IMR-90 (cell line): ENCODE data around the gene HORMAD2. TPM values are rescaled to one million over a fixed set of nuclear protein-coding genes. Genes with fewer than 3 reads are reported as not detected.

ENCODE experiments used
- ATAC-seq: fragments of 200-7000 bp; cut with Tn5 transposase; 2 replicates; pipeline ENCODE4 v1.9.1; 2020; ENCODE audit warnings: low read depth, mild to moderate bottlenecking, moderate library complexity
- BruUV-seq: library from RNA; stranded (reverse); fragments of 400-500 nt; replicated peaks from 2 replicates; lab custom pipeline; 2021; lab: Mats Ljungman, UMichigan
- CTCF ChIA-PET: fragments of 300-600 bp; formaldehyde crosslinking; extraction: SDS; loops from one replicate; lab custom pipeline; 2021; ENCODE audit warnings: antibody characterized with exemption; lab: Yijun Ruan, JAX
- POLR2A ChIA-PET: fragments of 300-600 bp; sonication (Branson Sonifier 250); formaldehyde crosslinking; loops from one replicate; lab custom pipeline; 2022; ENCODE audit warnings: antibody characterized with exemption; ENCODE audit not compliant: unreplicated experiment; lab: Charles Lee
- DNase-seq: peaks from one replicate; pipeline ENCODE4 v3.0.0; 2013
- H2AFZ ChIP-seq: replicated peaks from 2 replicates; pipeline ENCODE3; 2013; ENCODE audit warnings: low read length, mild to moderate bottlenecking; ENCODE audit not compliant: poor library complexity
- H2AK5ac ChIP-seq: 2 replicates; pipeline ENCODE4 v1.6.1; 2013; ENCODE audit warnings: low read depth, low read length, inconsistent platforms
- H2AK9ac ChIP-seq: replicated peaks from 2 replicates; pipeline ENCODE3; 2013; ENCODE audit warnings: mild to moderate bottlenecking, low read depth, low read length, moderate library complexity; ENCODE audit not compliant: poor library complexity
- H2BK120ac ChIP-seq: 2 replicates; pipeline ENCODE4 v1.6.1; 2013; ENCODE audit warnings: low read depth, low read length, inconsistent platforms
- H2BK15ac ChIP-seq: 3 replicates; pipeline ENCODE4 v1.6.1; 2013; ENCODE audit warnings: low read depth, low read length, inconsistent platforms
- H2BK20ac ChIP-seq: 2 replicates; pipeline ENCODE4 v1.6.1; 2013; ENCODE audit warnings: low read depth, mild to moderate bottlenecking, inconsistent platforms, low read length, moderate library complexity
- H2BK5ac ChIP-seq: 2 replicates; pipeline ENCODE4 v1.6.1; 2013; ENCODE audit warnings: mild to moderate bottlenecking, low read depth, low read length, inconsistent platforms; ENCODE audit not compliant: poor library complexity, severe bottlenecking
- H3K14ac ChIP-seq: replicated peaks from 2 replicates; pipeline ENCODE4 v1.6.1; 2013; ENCODE audit warnings: low read depth, low read length, inconsistent platforms
- H3K18ac ChIP-seq: 2 replicates; pipeline ENCODE4 v1.6.1; 2013; ENCODE audit warnings: low read depth, low read length, control low read depth
- H3K23ac ChIP-seq: 2 replicates; pipeline ENCODE4 v1.6.1; 2013; ENCODE audit warnings: low read depth, low read length, inconsistent platforms
- H3K27ac ChIP-seq: 2 replicates; pipeline ENCODE4 v1.5.1; 2013; ENCODE audit warnings: mild to moderate bottlenecking, control low read depth, low read length; ENCODE audit not compliant: insufficient read depth
- H3K27me3 ChIP-seq: 2 replicates; pipeline ENCODE4 v1.6.1; 2013; ENCODE audit warnings: low read length; ENCODE audit not compliant: control insufficient read depth, insufficient read depth
- H3K36me3 ChIP-seq: 2 replicates; pipeline ENCODE4 v1.6.1; 2013; ENCODE audit warnings: low read length, mixed read lengths; ENCODE audit not compliant: control insufficient read depth, insufficient read depth
- H3K4ac ChIP-seq: 2 replicates; pipeline ENCODE4 v1.6.1; 2013; ENCODE audit warnings: low read depth, low read length, inconsistent platforms
- H3K4me1 ChIP-seq: 2 replicates; pipeline ENCODE4 v1.6.1; 2013; ENCODE audit warnings: low read length, mixed read lengths; ENCODE audit not compliant: control insufficient read depth, insufficient read depth
- H3K4me2 ChIP-seq: 2 replicates; pipeline ENCODE4 v1.6.1; 2013; ENCODE audit warnings: low read depth, mild to moderate bottlenecking, control low read depth, low read length, moderate library complexity
- H3K4me3 ChIP-seq: 2 replicates; pipeline ENCODE4 v1.5.1; 2013; ENCODE audit warnings: low read depth, mild to moderate bottlenecking, control low read depth, low read length, moderate library complexity; ENCODE audit not compliant: insufficient read depth
- H3K56ac ChIP-seq: 2 replicates; pipeline ENCODE4 v1.6.1; 2013; ENCODE audit warnings: low read length, inconsistent platforms; ENCODE audit not compliant: insufficient read depth; ENCODE audit errors: extremely low read depth
- H3K79me1 ChIP-seq, 2 experiments: 2 replicates each; pipeline ENCODE4 v1.6.1; 2013; ENCODE audit warnings: low read length in 2 of 2, inconsistent platforms in 1 of 2, low read depth in 1 of 2
- H3K9ac ChIP-seq: 2 replicates; pipeline ENCODE4 v1.6.1; 2013; ENCODE audit warnings: low read depth, low read length, control low read depth
- H3K9me1 ChIP-seq: 2 replicates; pipeline ENCODE4 v1.6.1; 2013; ENCODE audit warnings: low read length, inconsistent platforms; ENCODE audit not compliant: insufficient read depth
- H3K9me3 ChIP-seq: 2 replicates; pipeline ENCODE4 v1.6.1; 2013; ENCODE audit warnings: low read length; ENCODE audit not compliant: control insufficient read depth, insufficient read depth
- H4K20me1 ChIP-seq: 2 replicates; pipeline ENCODE4 v1.6.1; 2013; ENCODE audit warnings: low read length, inconsistent platforms; ENCODE audit not compliant: insufficient read depth
- H4K5ac ChIP-seq: 2 replicates; pipeline ENCODE4 v1.6.1; 2013; ENCODE audit warnings: mild to moderate bottlenecking, low read depth, low read length, control low read depth
- H4K8ac ChIP-seq, 2 experiments: 2 replicates each; pipeline ENCODE4 v1.6.1; 2013; ENCODE audit warnings: low read depth in 2 of 2, low read length in 2 of 2, control low read depth in 1 of 2, inconsistent platforms in 1 of 2
- H4K91ac ChIP-seq: 2 replicates; pipeline ENCODE4 v1.6.1; 2013; ENCODE audit warnings: low read depth, low read length, inconsistent platforms; ENCODE audit not compliant: insufficient read depth
- BHLHE40 ChIP-seq: fragments of 150-350 bp; IDR thresholded peaks from 2 replicates; pipeline ENCODE4 v1.6.1; 2016; ENCODE audit warnings: mild to moderate bottlenecking, low read depth, low read length
- CEBPB ChIP-seq: IDR thresholded peaks from 2 replicates; pipeline ENCODE4 v1.6.1; 2012; ENCODE audit warnings: low read depth, low read length, improper control_type of control experiment
- CHD1 ChIP-seq: IDR thresholded peaks from 2 replicates; pipeline ENCODE4 v1.6.1; 2012; ENCODE audit warnings: low read depth, low read length, improper control_type of control experiment
- FOS ChIP-seq: fragments of 150-350 bp; IDR thresholded peaks from 2 replicates; pipeline ENCODE4 v1.6.1; 2016; ENCODE audit warnings: low read depth, low read length
- MAFK ChIP-seq: IDR thresholded peaks from 2 replicates; pipeline ENCODE4 v1.6.1; 2012; ENCODE audit warnings: low read depth, low read length, improper control_type of control experiment
- MAZ ChIP-seq: IDR thresholded peaks from 2 replicates; pipeline ENCODE4 v1.6.1; 2012; ENCODE audit warnings: low read depth, mild to moderate bottlenecking, low read length, improper control_type of control experiment, moderate library complexity, borderline replicate concordance
- MXI1 ChIP-seq: IDR thresholded peaks from 2 replicates; pipeline ENCODE4 v1.6.1; 2012; ENCODE audit warnings: low read depth, mild to moderate bottlenecking, low read length, moderate library complexity, borderline replicate concordance
- NFE2L2 ChIP-seq: fragments of 150-350 bp; IDR thresholded peaks from 2 replicates; pipeline ENCODE4 v1.6.1; 2016; ENCODE audit warnings: low read depth, mild to moderate bottlenecking, low read length
- POLR2A ChIP-seq: IDR thresholded peaks from 2 replicates; pipeline ENCODE4 v1.6.1; 2012; ENCODE audit warnings: mild to moderate bottlenecking, low read depth, low read length
- RAD21 ChIP-seq: IDR thresholded peaks from 2 replicates; pipeline ENCODE4 v1.6.1; 2012; ENCODE audit warnings: low read length, improper control_type of control experiment
- RCOR1 ChIP-seq: IDR thresholded peaks from 2 replicates; pipeline ENCODE4 v1.6.1; 2012; ENCODE audit warnings: mild to moderate bottlenecking, low read length, improper control_type of control experiment; ENCODE audit not compliant: insufficient replicate concordance
- RFX5 ChIP-seq: IDR thresholded peaks from 2 replicates; pipeline ENCODE4 v1.8.0; 2012; ENCODE audit warnings: low read depth, mild to moderate bottlenecking, low read length, moderate library complexity
- SMC3 ChIP-seq: fragments of 150-350 bp; IDR thresholded peaks from 2 replicates; pipeline ENCODE4 v1.6.1; 2016; ENCODE audit warnings: low read depth, mild to moderate bottlenecking, antibody characterized with exemption, low read length, moderate library complexity
- WGBS, 2 experiments: methylation state at CpG; one replicate each; pipeline versions ENCODE4 v1.1.5 to v1.1.7; 2013; ENCODE audit warnings: missing lambda C conversion rate in 2 of 2; ENCODE audit not compliant: insufficient read length in 1 of 2; ENCODE audit errors: extremely low coverage in 2 of 2; 5-methylcytosine and 5-hydroxymethylcytosine counted together
- dilution Hi-C: fragments of 300-500 bp; cut with HindIII; formaldehyde crosslinking; loops from one replicate; pipeline ENCODE4 v1.14.3; 2018; ENCODE audit warnings: low sequenced_read_pairs; ENCODE audit not compliant: unreplicated experiment
- in situ Hi-C: fragments of 300-500 bp; cut with MboI; formaldehyde crosslinking; loops from 3 replicates; pipeline ENCODE4 v1.14.3; 2019; ENCODE audit warnings: low sequenced_read_pairs, inconsistent platforms, mixed read lengths
- intact Hi-C: fragments of 100-400 bp; cut with micrococcal nuclease; formaldehyde crosslinking; loops from 2 replicates; pipeline ENCODE4 v1.10.0; 2022
- polyA plus RNA-seq, 3 experiments: library from polyadenylated mRNA; depleted of rRNA; stranded (reverse); fragments of >200 nt; gene quantifications; 2 replicates each; pipeline ENCODE4 v1.2.3, GENCODE V29; 2012; ENCODE audit warnings: low replicate concordance in 1 of 3
- total RNA-seq: library from RNA; depleted of rRNA; stranded (reverse); fragments of >200 nt; gene quantifications from 2 replicates; pipeline ENCODE4 v1.2.3, GENCODE V29; 2012
- TF ChIP-seq, protein P1 (sequence below): fragments of 150-350 bp; IDR thresholded peaks from 2 replicates; pipeline ENCODE4 v1.6.1; 2017; ENCODE audit warnings: mild to moderate bottlenecking, antibody characterized with exemption, low read length, low read depth
- TF ChIP-seq, protein P2 (sequence below): conservative IDR thresholded peaks from 2 replicates; pipeline ENCODE4 v1.5.1; 2012; ENCODE audit warnings: mild to moderate bottlenecking, low read depth, low read length, improper control_type of control experiment

Gene HORMAD2
- total and polyA plus RNA-seq, 2 of the 4 experiments (the other 2 are of a cell fraction), result not detected

DNA sequence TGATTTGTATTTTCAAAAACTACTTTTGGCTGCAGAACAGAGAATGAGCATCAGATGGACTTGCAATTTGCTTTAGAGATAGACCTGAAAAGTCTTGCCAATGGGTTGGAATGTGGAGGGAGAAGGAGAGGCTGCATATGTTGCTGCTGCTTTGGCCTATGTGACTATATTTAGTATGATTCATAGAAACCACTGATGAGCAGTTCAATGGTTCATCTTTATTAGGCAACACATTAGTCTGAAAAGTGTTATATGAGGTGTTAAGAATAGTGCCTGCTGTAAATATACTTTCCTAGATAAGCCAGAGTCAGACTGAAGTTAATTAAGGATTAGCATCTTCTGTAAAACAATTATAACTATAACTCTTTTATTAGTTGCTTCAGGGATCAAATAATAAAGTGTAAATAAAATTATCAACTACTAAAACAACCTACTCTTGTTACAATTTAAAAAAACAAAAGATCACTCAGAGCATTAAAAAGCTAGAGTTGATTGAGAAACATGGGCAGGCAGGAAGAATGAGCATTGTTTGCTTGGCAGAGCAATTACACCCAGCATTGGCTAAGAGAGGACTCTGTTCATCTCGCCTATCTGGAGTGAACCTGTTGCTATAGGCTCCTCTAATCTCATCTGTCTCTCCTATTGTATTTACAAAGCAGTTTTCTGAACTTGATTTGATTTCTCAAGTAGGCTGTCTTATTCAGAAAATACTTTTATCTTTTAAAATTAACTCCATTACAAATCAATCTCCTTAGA lies 36.3 kb downstream of the HORMAD2 start:
- H3K4me2 ChIP-seq, result no peak overlapping the region
- ChIA-PET CTCF (interaction anchor here (0.6 kb wide), 1 partner anchor 140 kb away, joined by 4 read pairs; no protein-coding TSS in a partner anchor), POLR2A (interaction anchor here (0.6 kb wide), 1 partner anchor 79 kb away, joined by 9 read pairs; no protein-coding TSS in a partner anchor)
- peak overlapping the region; percentile 90; the same call in 1 of the 2 replicates for H3K14ac ChIP-seq
- H3K4me3 ChIP-seq, result no peak overlapping the region
- H3K27me3 ChIP-seq, result no peaks in the 10 kb centered on the region
- peak overlapping the region; percentile 90 for H2BK120ac ChIP-seq
- no peaks in the 10 kb centered on the region for H3K9me3 ChIP-seq
- peaks cover 12% of the 10 kb centered on the region for H3K4me1 ChIP-seq
- peak overlapping the region in 1 of 2 experiments; percentile 69; a peak in 1 of 4 replicates for H4K8ac ChIP-seq
- ATAC-seq (peak; percentile 72), DNase-seq (peak; percentile 78)
- no CpG with 5 or more reads among the region's 1 CpG for WGBS, 2 experiments
- peak overlapping the region; percentile 72 for H2BK5ac ChIP-seq
- H3K56ac ChIP-seq, result no peak overlapping the region
- no peak overlapping the region for H4K91ac ChIP-seq
- H3K27ac ChIP-seq, result no peak overlapping the region
- H4K20me1 ChIP-seq, result no peaks in the 10 kb centered on the region
- no TSS peak for BruUV-seq
- peak overlapping the region; percentile 89; the same call in 1 of the 2 replicates for H2BK20ac ChIP-seq
- no peak overlapping the region for H2AK9ac ChIP-seq
- H3K9ac ChIP-seq, result no peak overlapping the region
- H3K18ac ChIP-seq, result peak overlapping the region; percentile 94; the same call in 1 of the 2 replicates
- H3K23ac ChIP-seq, result peak overlapping the region; percentile 13; the same call in 1 of the 2 replicates
- in situ Hi-C loops, result loop anchor here (10.0 kb wide), 1 partner anchor 58 kb away; no protein-coding TSS in a partner anchor
- peak overlapping the region; percentile 62; the same call in 1 of the 2 replicates for H2AK5ac ChIP-seq
- H3K36me3 ChIP-seq, result no peaks in the 10 kb centered on the region
- dilution Hi-C loops, result no loop called here
- intact Hi-C loops, result no loop called here
- H3K79me1 ChIP-seq, result no peaks in the 10 kb centered on the region
- H2AFZ ChIP-seq, result no peak overlapping the region
- H4K5ac ChIP-seq, result peak overlapping the region; percentile 95; the same call in 1 of the 2 replicates
- H3K4ac ChIP-seq, result peak overlapping the region; percentile 80; the same call in 1 of the 2 replicates
- peaks cover 8% of the 10 kb centered on the region for H3K9me1 ChIP-seq
- H2BK15ac ChIP-seq, result peak overlapping the region; percentile 87; the same call in 2 of the 3 replicates
- TF ChIP-seq CEBPB, result peak; percentile 88
- TF ChIP-seq CHD1, result no peak
- no peak for TF ChIP-seq MAFK
- TF ChIP-seq RCOR1, result no peak
- TF ChIP-seq RAD21, result no peak
- TF ChIP-seq POLR2A, result no peak
- TF ChIP-seq, protein P1, sequence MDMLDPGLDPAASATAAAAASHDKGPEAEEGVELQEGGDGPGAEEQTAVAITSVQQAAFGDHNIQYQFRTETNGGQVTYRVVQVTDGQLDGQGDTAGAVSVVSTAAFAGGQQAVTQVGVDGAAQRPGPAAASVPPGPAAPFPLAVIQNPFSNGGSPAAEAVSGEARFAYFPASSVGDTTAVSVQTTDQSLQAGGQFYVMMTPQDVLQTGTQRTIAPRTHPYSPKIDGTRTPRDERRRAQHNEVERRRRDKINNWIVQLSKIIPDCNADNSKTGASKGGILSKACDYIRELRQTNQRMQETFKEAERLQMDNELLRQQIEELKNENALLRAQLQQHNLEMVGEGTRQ, result no peak
- no peak for TF ChIP-seq SMC3
- no peak for TF ChIP-seq RFX5
- TF ChIP-seq BHLHE40, result 0 out of 2 replicates have a peak, but pooled peaks have one; percentile 31
- no peak for TF ChIP-seq MXI1
- peak; percentile 76 for TF ChIP-seq FOS
- no peak for TF ChIP-seq MAZ
- TF ChIP-seq, protein P2, sequence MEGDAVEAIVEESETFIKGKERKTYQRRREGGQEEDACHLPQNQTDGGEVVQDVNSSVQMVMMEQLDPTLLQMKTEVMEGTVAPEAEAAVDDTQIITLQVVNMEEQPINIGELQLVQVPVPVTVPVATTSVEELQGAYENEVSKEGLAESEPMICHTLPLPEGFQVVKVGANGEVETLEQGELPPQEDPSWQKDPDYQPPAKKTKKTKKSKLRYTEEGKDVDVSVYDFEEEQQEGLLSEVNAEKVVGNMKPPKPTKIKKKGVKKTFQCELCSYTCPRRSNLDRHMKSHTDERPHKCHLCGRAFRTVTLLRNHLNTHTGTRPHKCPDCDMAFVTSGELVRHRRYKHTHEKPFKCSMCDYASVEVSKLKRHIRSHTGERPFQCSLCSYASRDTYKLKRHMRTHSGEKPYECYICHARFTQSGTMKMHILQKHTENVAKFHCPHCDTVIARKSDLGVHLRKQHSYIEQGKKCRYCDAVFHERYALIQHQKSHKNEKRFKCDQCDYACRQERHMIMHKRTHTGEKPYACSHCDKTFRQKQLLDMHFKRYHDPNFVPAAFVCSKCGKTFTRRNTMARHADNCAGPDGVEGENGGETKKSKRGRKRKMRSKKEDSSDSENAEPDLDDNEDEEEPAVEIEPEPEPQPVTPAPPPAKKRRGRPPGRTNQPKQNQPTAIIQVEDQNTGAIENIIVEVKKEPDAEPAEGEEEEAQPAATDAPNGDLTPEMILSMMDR, result no peak
- no peak for TF ChIP-seq NFE2L2
